GM19238 (cell line): ENCODE results near the gene PRDM7.
"Not testable (repeated sequence)": the region's sequence is repeated elsewhere in the genome, so short reads cannot be mapped to it uniquely, and the experiment has no call there.

Experiments
- DNase-seq: peaks from one replicate; pipeline ENCODE4 v3.0.0; 2011; ENCODE audit warnings: low spot score; ENCODE audit not compliant: insufficient read length

PRDM7 gene

GRCh38 chr16:90015586-90016338 is 61.4 kb downstream of the PRDM7 start:
- DNase-seq: no peak

- DNase-seq: no peak
These were observed 64.0 kb downstream of the PRDM7 start for GRCh38 chr16:90012991-90013745.

GRCh38 chr16:90011908-90012501 is 65.1 kb downstream of the PRDM7 start:
- DNase-seq: no peak

- DNase-seq: no peak
These were observed 65.7 kb downstream of the PRDM7 start for GRCh38 chr16:90011508-90011819.

GRCh38 chr16:90010676-90011507 is 66.2 kb downstream of the PRDM7 start:
- DNase-seq: no peak

GRCh38 chr16:90009172-90009899 is 67.8 kb downstream of the PRDM7 start:
- DNase-seq: no peak

- peak; percentile 63 for DNase-seq
These were observed 68.4 kb downstream of the PRDM7 start for GRCh38 chr16:90008708-90009145.

GRCh38 chr16:90007635-90008234 is 69.4 kb downstream of the PRDM7 start:
- DNase-seq: not testable (repeated sequence)

GRCh38 chr16:90007015-90007414 is 70.1 kb downstream of the PRDM7 start:
- no peak for DNase-seq
